Heart left ventricle (tissue), 16 donors: ENCODE data around the gene GPHB5. TPM values are rescaled to one million over a fixed set of nuclear protein-coding genes. Genes with fewer than 3 reads are reported as not detected.

Experiments used
- ATAC-seq, 4 donors: fragments of 200-7000 bp; cut with Tn5 transposase; one replicate each; pipeline ENCODE4 v1.9.1; 2020 to 2022; ENCODE audit warnings: moderate library complexity in 4 of 4, mild to moderate bottlenecking in 3 of 4, moderate number of reproducible peaks in 1 of 4
- DNase-seq, 5 donors: peaks; one replicate each; pipeline ENCODE4 v3.0.0-alpha.2; 2020
- H3K27ac ChIP-seq, 12 donors: fragments of 200-600 bp; sonication (generic) in 4 of 12; one replicate each; pipeline versions ENCODE4 v1.5.0 to v1.8.0; 2016 to 2022; ENCODE audit warnings: mild to moderate bottlenecking in 2 of 12
- H3K27me3 ChIP-seq, 9 donors: fragments of 200-600 bp; sonication (generic) in 2 of 9; one replicate each; pipeline versions ENCODE4 v1.5.1 to v1.8.0; 2016 to 2022; ENCODE audit warnings: mild to moderate bottlenecking in 3 of 9
- H3K36me3 ChIP-seq, 9 donors: fragments of 200-600 bp; sonication (generic) in 2 of 9; one replicate each; pipeline versions ENCODE4 v1.5.0 to v1.8.0; 2018 to 2022; ENCODE audit warnings: mild to moderate bottlenecking in 2 of 9
- H3K4me1 ChIP-seq, 12 donors: fragments of 200-600 bp; sonication (generic) in 4 of 12; one replicate each; pipeline versions ENCODE4 v1.5.0 to v1.8.0; 2016 to 2022; ENCODE audit warnings: mild to moderate bottlenecking in 3 of 12
- H3K4me3 ChIP-seq, 12 donors: fragments of 200-600 bp; sonication (generic) in 4 of 12; one replicate each; pipeline versions ENCODE4 v1.5.0 to v1.8.0; 2017 to 2022; ENCODE audit warnings: mild to moderate bottlenecking in 9 of 12, moderate library complexity in 4 of 12
- H3K9me3 ChIP-seq, 12 donors: fragments of 200-600 bp; sonication (generic) in 4 of 12; one replicate each; pipeline versions ENCODE4 v1.5.0 to v1.8.0; 2016 to 2022; ENCODE audit warnings: mild to moderate bottlenecking in 1 of 12
- CTCF ChIP-seq, 12 donors: fragments of 200-600 bp; sonication (generic) in 4 of 12; IDR thresholded peaks; one replicate each; pipeline versions ENCODE4 v1.5.0 to v1.8.0; 2018 to 2022; ENCODE audit warnings: antibody characterized with exemption in 12 of 12, mild to moderate bottlenecking in 5 of 12
- POLR2A ChIP-seq, 2 donors: fragments of 450-650 bp; IDR thresholded peaks; one replicate each; pipeline ENCODE4 v1.6.1; 2017; ENCODE audit warnings: antibody characterized with exemption in 2 of 2, mild to moderate bottlenecking in 2 of 2, moderate library complexity in 2 of 2
- WGBS, 4 donors: extraction: QIAGEN DNeasy Blood & Tissue Kit in 2 of 4; methylation state at CpG; one replicate each; pipeline versions ENCODE4 v1.1.5 to v1.1.7; 2013 to 2018; 5-methylcytosine and 5-hydroxymethylcytosine counted together
- intact Hi-C, 10 donors: fragments of 100-400 bp; cut with DNase I; formaldehyde crosslinking; loops; one replicate each; pipeline versions ENCODE4 v1.11.1 to v1.14.2; 2022
- polyA plus RNA-seq, 2 donors: library from polyadenylated mRNA; stranded (reverse); fragments of 200-250 nt; gene quantifications; one replicate each; pipeline ENCODE4 v1.2.3, GENCODE V29; 2013
- total RNA-seq, 9 donors: library from RNA; depleted of rRNA in 2 of 9; stranded (reverse); fragments of >200 nt in 2 of 9; fragmentation: NEBNext Ultra II Directional in 3 of 9; extraction: Animal tissue kit (Norgen Biotek cat#: 25700) in 3 of 9; gene quantifications; one replicate each; pipeline versions ENCODE4 v1.1.0 to v1.2.4, GENCODE V29; 2016 to 2023
- donor health status: ischemic (EF 13 %, LVEDD 7.1; RV severe dilation, severe dysfunction).
- donor health status: healthy with polysubstance abuse.
- donor health status: DM: no; HTN: yes; CAD: no.
- donor health status: DM: no; HTN: no; CAD: no.
- donor health status: ischemic (EF 25% LVEDD 6.9; RV normal size, moderate dysfunction).
- donor health status: ischemic (EF 25% LVEDD 5.7; RV mildly dilated, moderate dysfunction).
- donor health status: healthy.
- donor health status: DM: yes; HTN: yes; CAD: no.
- donor health status: ischemic (EF 35%, LVEDD 5.7; RV mildly dilated, moderate dysfunction).
- donor health status: nonischemic (EF 11% LVEDD 7.7; RV severe dilation, severe dysfunction).
- donor health status: DM: yes; HTN: yes; CAD: no.
- donor health status: PGD.
- donor health status: ischemic (EF 29% LVEDD 5.4; RV normal size, mild dysfunction).
- donor health status: nonischemic (EF 23%, LVEDD 6.1; RV moderate dilation, normal function).

Gene GPHB5
- total and polyA plus RNA-seq, 11 donors: not detected

- TF ChIP-seq POLR2A (IDR thresholded peaks at IDR 0.05) (no peak), CTCF (IDR thresholded peaks at IDR 0.05) (no peak)
- intact Hi-C loops: no loop called here
- ATAC-seq: no peak
- no peaks in the 10 kb centered on the region for H3K4me1 ChIP-seq
- WGBS, 4 donors: 51 to 60% (median 54%) methylated on average over 6 of the region's 6 CpGs
- H3K9me3 ChIP-seq: no peaks in the 10 kb centered on the region
- H3K27me3 ChIP-seq: no peaks in the 10 kb centered on the region
- no peak for DNase-seq
- no peaks in the 10 kb centered on the region for H3K36me3 ChIP-seq
- H3K27ac ChIP-seq: no peak overlapping the region
- H3K4me3 ChIP-seq: no peak overlapping the region
Observed at GRCh38 chr14:63328787-63329737, 10.3 kb upstream of the GPHB5 start.

GRCh38 chr14:63326840-63327239, 8.1 kb upstream of the GPHB5 start:
- no peak for TF ChIP-seq CTCF (IDR thresholded peaks at IDR 0.05)
- no peak for TF ChIP-seq POLR2A (IDR thresholded peaks at IDR 0.05)
- Histone ChIP-seq H3K4me1 (no peaks in the 10 kb centered on the region), H3K4me3 (no peak overlapping the region), H3K27me3 (no peaks in the 10 kb centered on the region), H3K27ac (no peak overlapping the region), H3K9me3 (no peaks in the 10 kb centered on the region), H3K36me3 (no peaks in the 10 kb centered on the region)
- 93 to 95% (median 95%) methylated on average over 5 of the region's 5 CpGs for WGBS, 4 donors
- DNase-seq: no peak
- ATAC-seq: no peak
- intact Hi-C loops: no loop called here

GRCh38 chr14:63322897-63323573, 4.3 kb upstream of the GPHB5 start:
- Histone ChIP-seq H3K9me3 (no peaks in the 10 kb centered on the region), H3K27me3 (no peaks in the 10 kb centered on the region), H3K36me3 (no peaks in the 10 kb centered on the region), H3K27ac (no peak overlapping the region), H3K4me3 (no peak overlapping the region), H3K4me1 (no peaks in the 10 kb centered on the region)
- no peak for ATAC-seq
- 45 to 52% (median 49%) methylated on average over 9 of the region's 9 CpGs for WGBS, 4 donors
- DNase-seq: no peak
- TF ChIP-seq CTCF (IDR thresholded peaks at IDR 0.05): no peak
- TF ChIP-seq POLR2A (IDR thresholded peaks at IDR 0.05): no peak
- intact Hi-C loops: no loop called here

- ATAC-seq (no peak), DNase-seq (no peak)
- no peaks in the 10 kb centered on the region for H3K36me3 ChIP-seq
- no peaks in the 10 kb centered on the region for H3K27me3 ChIP-seq
- no peak overlapping the region for H3K27ac ChIP-seq
- H3K4me3 ChIP-seq: no peak overlapping the region
- WGBS, 4 donors: 88 to 94% (median 92%) methylated on average over 1 of the region's 1 CpG
- intact Hi-C loops: no loop called here
- TF ChIP-seq POLR2A (IDR thresholded peaks at IDR 0.05): no peak
- no peak for TF ChIP-seq CTCF (IDR thresholded peaks at IDR 0.05)
- H3K4me1 ChIP-seq: no peaks in the 10 kb centered on the region
- no peaks in the 10 kb centered on the region for H3K9me3 ChIP-seq
Observed at GRCh38 chr14:63322472-63322871, 3.7 kb upstream of the GPHB5 start.
